GM18861 (cell line): ENCODE data around the gene FOXD1.
"Not testable (repeated sequence)": the region's sequence is repeated elsewhere in the genome, so short reads cannot be mapped to it uniquely, and the experiment has no call there.

Source experiments
- ATAC-seq: cut with Tn5 transposase; IDR thresholded peaks from one replicate; pipeline ENCODE4 v1.9.1; 2021; ENCODE audit not compliant: unreplicated experiment

FOXD1 gene

DNA sequence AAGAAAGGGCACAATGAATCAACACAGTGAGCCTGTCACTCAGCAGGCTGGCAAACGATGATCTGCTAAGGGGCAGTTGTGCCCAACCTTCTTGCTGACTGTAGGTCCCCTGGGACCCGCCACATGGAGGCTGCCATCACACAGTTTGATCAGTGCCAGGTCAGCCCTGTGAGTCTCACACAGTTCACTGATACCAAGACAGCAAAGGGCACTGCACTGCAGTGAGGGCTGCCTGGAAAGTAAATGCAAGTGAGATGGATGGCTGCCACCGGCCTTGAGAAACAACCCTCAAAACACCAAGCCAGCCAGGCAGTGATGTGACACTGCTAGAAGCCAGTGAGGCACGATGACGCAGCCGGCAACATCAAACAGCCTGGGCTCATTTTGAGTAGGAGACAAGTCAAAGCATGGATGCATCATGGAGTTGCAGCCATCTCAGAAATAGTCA, 30.3 kb downstream of the FOXD1 start:
- ATAC-seq: no peak

- ATAC-seq: no peak
These were observed 31.1 kb downstream of the FOXD1 start for GRCh38 chr5:73417303-73418034.

DNA sequence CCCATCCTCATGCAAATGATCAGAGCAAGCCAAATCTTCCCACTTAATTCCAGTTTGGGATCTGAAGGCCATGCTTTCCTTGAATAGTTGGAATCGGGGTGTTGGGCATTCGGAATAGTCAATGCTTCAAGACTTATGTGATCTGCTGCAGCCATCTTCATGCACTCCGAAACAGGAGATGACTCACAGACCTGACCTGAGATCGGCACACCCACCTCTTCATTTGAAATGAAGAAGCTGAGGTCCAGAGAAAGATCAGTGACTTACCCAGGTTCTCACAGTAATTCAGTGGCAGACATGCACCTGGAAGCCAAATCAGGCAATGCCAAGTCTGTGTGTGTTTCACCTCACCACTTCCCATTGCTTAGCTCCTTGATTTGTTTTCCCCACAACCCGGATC, 33.0 kb downstream of the FOXD1 start:
- ATAC-seq: no peak

- ATAC-seq: no peak
These were observed 33.4 kb downstream of the FOXD1 start for GRCh38 chr5:73415171-73415570.

GRCh38 chr5:73412597-73412988, 36.0 kb downstream of the FOXD1 start:
- ATAC-seq: no peak

GRCh38 chr5:73411936-73412596, 36.5 kb downstream of the FOXD1 start:
- ATAC-seq: no peak

GRCh38 chr5:73409927-73410326, 38.6 kb downstream of the FOXD1 start:
- not testable (repeated sequence) for ATAC-seq

- no peak for ATAC-seq
These were observed 42.9 kb downstream of the FOXD1 start for GRCh38 chr5:73405691-73406090.

DNA sequence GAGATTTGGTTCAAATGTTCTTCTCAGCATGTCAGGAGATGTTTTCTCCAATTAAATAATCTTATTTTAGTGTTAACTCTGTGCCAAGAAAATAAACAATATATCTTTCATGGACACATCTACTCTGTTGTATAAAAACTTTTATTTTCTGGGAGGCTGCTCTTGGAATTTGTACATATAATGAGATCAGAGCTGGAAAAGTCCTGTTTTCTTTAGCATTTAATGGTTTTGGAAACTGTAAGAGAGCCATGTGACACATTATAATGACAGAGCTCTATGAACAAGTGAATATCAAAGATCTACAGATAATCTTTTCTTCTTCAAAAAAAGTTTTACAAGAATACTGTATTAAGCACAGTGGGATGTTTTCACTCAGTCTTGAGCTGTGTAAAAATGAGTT, 48.8 kb downstream of the FOXD1 start:
- ATAC-seq: no peak
